ENCODE results near the gene PHAF1. TPM values are rescaled to one million over a fixed set of nuclear protein-coding genes. Genes with fewer than 3 reads are reported as not detected.

The PHAF1 gene
- total and polyA plus RNA-seq, 2 donors (not counting 1 experiment from before 2014, with no cell fraction given): 18.8 to 20.7 TPM

DNA sequence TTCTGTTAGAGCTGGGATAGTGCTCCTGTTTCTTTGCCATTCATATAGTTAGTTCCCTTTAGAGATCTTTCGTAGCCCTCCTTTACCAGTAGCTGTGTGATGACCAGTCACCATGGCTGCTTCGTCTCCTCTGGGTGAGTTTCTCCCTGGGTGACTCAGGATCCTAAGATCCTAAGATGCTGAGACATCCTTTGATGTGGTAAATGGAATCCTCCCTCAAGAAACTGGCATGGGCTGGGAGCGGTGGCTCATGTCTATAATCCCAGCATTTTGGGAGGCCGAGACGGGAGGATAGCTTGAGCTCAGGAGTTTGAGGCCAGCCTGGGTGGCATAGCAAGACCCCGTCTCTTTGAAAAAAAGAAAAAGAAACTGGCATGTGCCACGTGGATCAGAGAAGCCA lies 5.9 kb downstream of the PHAF1 start:
- no peak for ATAC-seq (ENCODE audit: low read depth)
- Histone ChIP-seq H3K4me1 (ENCODE audit: control insufficient read depth in 2 of 2, insufficient read depth in 2 of 2, low read length in 2 of 2) (peaks cover 8 to 9% of the 10 kb centered on the region in 2 donors), H3K27ac (ENCODE audit: low read length in 2 of 2) (no peak overlapping the region), H3K4me2 (replicated peaks; ENCODE audit: low read depth, low read length, poor library complexity, severe bottlenecking) (no peak overlapping the region), H4K20me1 (ENCODE audit: control insufficient read depth, insufficient read depth, low read length, poor library complexity, severe bottlenecking) (peaks cover 19% of the 10 kb centered on the region), H3K79me2 (ENCODE audit: control insufficient read depth, insufficient read depth, low read length) (peaks cover 73% of the 10 kb centered on the region), H3K4me3 (ENCODE audit: control extremely low read depth in 1 of 5, extremely low read depth in 1 of 5, insufficient read depth in 1 of 5, low read depth in 2 of 5, low read length in 4 of 5) (no peak overlapping the region), H3K9ac (ENCODE audit: low read length) (no peak overlapping the region), H3K36me3 (replicated peaks in 1 of 2; ENCODE audit: control extremely low read depth in 1 of 2, control insufficient read depth in 1 of 2, extremely low read depth in 1 of 2, insufficient read depth in 2 of 2, low read length in 1 of 2) (peaks cover 4 to 9% of the 10 kb centered on the region in 2 experiments), H3K27me3 (replicated peaks in 1 of 4; ENCODE audit: control extremely low read depth in 1 of 4, control insufficient read depth in 3 of 4, insufficient read depth in 4 of 4, low read length in 3 of 4) (no peaks in the 10 kb centered on the region), H2AFZ (ENCODE audit: insufficient read depth, low read depth, low read length, poor library complexity, severe bottlenecking) (no peak overlapping the region), H3K9me3 (ENCODE audit: control extremely low read depth in 1 of 3, control insufficient read depth in 2 of 3, insufficient read depth in 1 of 3, low read length in 2 of 3) (no peaks in the 10 kb centered on the region)
- H3K4me3 Mint-ChIP-seq: no peak overlapping the region
- ChIA-PET POLR2A (no interaction called here), CTCF (interaction anchor here (1.1 kb wide), 1 partner anchor 40 kb away, joined by 3 read pairs; no protein-coding TSS in a partner anchor)
- intact Hi-C loops (cut with micrococcal nuclease): no loop called here
- no peaks in the 10 kb centered on the region for H3K9me3 Mint-ChIP-seq (ENCODE audit: insufficient read depth)
- DNase-seq: no peak
- peaks cover 13% of the 10 kb centered on the region for H3K4me1 Mint-ChIP-seq
- no peak for TF ChIP-seq EZH2 (IDR thresholded peaks at IDR 0.05; ENCODE audit: borderline replicate concordance, insufficient read depth, low read depth, low read length, poor library complexity, severe bottlenecking)
- no peak for TF ChIP-seq CTCF (IDR thresholded peaks at IDR 0.05)
- 98% methylated on average over 4 of the region's 7 CpGs for WGBS (ENCODE audit: insufficient coverage)
- H3K27me3 Mint-ChIP-seq: no peaks in the 10 kb centered on the region
- H3K27ac Mint-ChIP-seq: no peak overlapping the region

DNA sequence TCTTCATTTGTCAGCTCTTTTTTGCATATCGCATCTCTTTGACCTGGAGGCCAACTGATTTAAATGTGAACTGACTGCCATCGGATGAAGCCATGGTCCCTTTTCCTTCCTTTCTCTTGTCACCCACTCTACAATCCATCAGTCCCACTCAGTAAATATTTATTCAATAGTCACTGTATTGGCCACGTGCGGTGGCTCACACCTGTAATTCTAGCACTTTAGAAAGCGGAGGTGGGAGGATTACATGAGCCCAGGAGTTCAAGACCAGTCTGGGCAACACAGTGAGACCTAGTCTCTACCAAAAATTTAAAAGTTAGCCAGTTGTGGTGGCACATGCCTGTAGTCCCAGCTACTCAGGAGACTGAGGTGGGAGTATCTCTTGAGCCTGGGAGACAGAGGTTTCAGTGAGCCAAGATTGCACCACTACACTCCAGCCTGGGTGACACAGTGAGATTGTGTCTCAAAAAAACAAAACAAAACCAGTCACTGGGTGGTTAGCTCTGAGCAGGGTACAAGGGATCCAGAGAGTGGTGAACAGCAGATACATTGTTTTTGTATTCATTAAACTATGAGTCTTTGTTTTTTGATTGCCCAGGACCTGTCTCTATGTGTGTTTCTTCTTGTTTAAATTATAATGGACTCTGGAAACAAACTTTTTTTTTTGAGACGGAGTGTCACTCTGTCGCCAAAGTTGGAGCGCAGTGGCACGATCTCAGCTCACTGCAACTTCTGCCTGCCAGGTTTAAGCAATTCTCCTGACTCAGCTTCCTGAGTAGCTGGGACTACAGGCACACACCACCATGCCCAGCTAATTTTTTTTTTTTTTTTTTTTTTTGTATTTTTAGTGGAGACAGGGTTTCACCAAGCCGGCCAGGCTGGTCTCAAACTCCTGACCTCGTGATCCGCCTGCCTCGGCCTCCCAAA lies 6.9 kb downstream of the PHAF1 start:
- DNase-seq (no peak), ATAC-seq (ENCODE audit: low read depth) (no peak)
- intact Hi-C loops (cut with micrococcal nuclease): no loop called here
- H2AFZ ChIP-seq (ENCODE audit: insufficient read depth, low read depth, low read length, poor library complexity, severe bottlenecking): no peak overlapping the region
- Mint-ChIP-seq H3K4me3 (no peak overlapping the region), H3K4me1 (peaks cover 6% of the 10 kb centered on the region), H3K27ac (no peak overlapping the region), H3K27me3 (no peaks in the 10 kb centered on the region), H3K9me3 (ENCODE audit: insufficient read depth) (no peaks in the 10 kb centered on the region)
- no peaks in the 10 kb centered on the region for H3K4me1 ChIP-seq (ENCODE audit: control insufficient read depth in 2 of 2, insufficient read depth in 2 of 2, low read length in 2 of 2)
- H3K4me3 ChIP-seq (ENCODE audit: control extremely low read depth in 1 of 5, extremely low read depth in 1 of 5, insufficient read depth in 1 of 5, low read depth in 2 of 5, low read length in 4 of 5): no peak overlapping the region
- 85% methylated on average over 11 of the region's 13 CpGs for WGBS (ENCODE audit: insufficient coverage)
- peaks cover 4 to 13% of the 10 kb centered on the region in 2 experiments for H3K36me3 ChIP-seq (replicated peaks in 1 of 2; ENCODE audit: control extremely low read depth in 1 of 2, control insufficient read depth in 1 of 2, extremely low read depth in 1 of 2, insufficient read depth in 2 of 2, low read length in 1 of 2)
- H3K9ac ChIP-seq (ENCODE audit: low read length): no peak overlapping the region
- H4K20me1 ChIP-seq (ENCODE audit: control insufficient read depth, insufficient read depth, low read length, poor library complexity, severe bottlenecking): peaks cover 17% of the 10 kb centered on the region
- no peak overlapping the region for H3K4me2 ChIP-seq (replicated peaks; ENCODE audit: low read depth, low read length, poor library complexity, severe bottlenecking)
- POLR2A ChIA-PET: no interaction called here
- TF ChIP-seq CTCF (IDR thresholded peaks at IDR 0.05) (no peak), EZH2 (IDR thresholded peaks at IDR 0.05; ENCODE audit: borderline replicate concordance, insufficient read depth, low read depth, low read length, poor library complexity, severe bottlenecking) (no peak)
- CTCF ChIA-PET: interaction anchor here (1.0 kb wide), 1 partner anchor 138 kb away, joined by 3 read pairs; no protein-coding TSS in a partner anchor
- H3K79me2 ChIP-seq (ENCODE audit: control insufficient read depth, insufficient read depth, low read length): peaks cover 66% of the 10 kb centered on the region
- H3K9me3 ChIP-seq (ENCODE audit: control extremely low read depth in 1 of 3, control insufficient read depth in 2 of 3, insufficient read depth in 1 of 3, low read length in 2 of 3): no peaks in the 10 kb centered on the region
- H3K27ac ChIP-seq (ENCODE audit: low read length in 2 of 2): no peak overlapping the region
- H3K27me3 ChIP-seq (replicated peaks in 1 of 4; ENCODE audit: control extremely low read depth in 1 of 4, control insufficient read depth in 3 of 4, insufficient read depth in 4 of 4, low read length in 3 of 4): no peaks in the 10 kb centered on the region
